ENCODE measurements around the gene MVD.

Gene MVD

DNA sequence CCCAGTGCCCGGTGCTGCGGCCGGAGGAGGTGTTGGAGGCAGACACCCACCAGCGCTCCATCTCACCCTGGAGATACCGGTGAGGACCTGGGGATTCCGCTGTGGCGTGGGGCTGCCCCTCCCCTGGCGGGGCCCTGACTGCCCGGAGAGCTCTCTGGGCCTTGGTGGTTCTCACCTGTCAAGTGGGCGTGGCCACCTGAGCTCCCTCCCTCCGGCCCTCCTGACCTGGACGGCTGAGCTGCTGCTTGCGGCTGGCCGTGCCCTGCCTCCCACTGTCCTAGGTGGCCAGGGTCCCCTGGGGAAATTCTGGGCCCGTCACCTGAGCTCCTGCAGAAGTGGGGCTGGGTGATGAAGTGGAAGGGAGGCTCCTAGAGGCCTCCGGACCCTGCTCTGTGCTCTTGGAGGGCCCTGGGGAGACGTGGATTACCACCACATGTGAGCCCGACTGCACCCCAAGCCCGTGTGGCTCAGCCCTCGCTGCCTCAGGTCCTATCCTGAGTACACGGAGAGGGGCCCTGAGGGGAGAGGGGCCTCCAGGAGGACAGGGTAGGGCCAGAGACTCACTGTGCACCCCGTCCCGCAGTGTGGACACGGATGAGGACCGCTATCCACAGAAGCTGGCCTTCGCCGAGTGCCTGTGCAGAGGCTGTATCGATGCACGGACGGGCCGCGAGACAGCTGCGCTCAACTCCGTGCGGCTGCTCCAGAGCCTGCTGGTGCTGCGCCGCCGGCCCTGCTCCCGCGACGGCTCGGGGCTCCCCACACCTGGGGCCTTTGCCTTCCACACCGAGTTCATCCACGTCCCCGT is 23.5 kb downstream of the MVD start:
- no peak for DNase-seq

GRCh38 chr16:88638323-88639230 is 24.3 kb downstream of the MVD start, which contains the start of gene IL17C:
Gene IL17C, plus strand, starts transcription at chr16:88638572. Its CDS starts 70 bp downstream, at chr16:88638642.
- peak; percentile 18 for DNase-seq

DNA sequence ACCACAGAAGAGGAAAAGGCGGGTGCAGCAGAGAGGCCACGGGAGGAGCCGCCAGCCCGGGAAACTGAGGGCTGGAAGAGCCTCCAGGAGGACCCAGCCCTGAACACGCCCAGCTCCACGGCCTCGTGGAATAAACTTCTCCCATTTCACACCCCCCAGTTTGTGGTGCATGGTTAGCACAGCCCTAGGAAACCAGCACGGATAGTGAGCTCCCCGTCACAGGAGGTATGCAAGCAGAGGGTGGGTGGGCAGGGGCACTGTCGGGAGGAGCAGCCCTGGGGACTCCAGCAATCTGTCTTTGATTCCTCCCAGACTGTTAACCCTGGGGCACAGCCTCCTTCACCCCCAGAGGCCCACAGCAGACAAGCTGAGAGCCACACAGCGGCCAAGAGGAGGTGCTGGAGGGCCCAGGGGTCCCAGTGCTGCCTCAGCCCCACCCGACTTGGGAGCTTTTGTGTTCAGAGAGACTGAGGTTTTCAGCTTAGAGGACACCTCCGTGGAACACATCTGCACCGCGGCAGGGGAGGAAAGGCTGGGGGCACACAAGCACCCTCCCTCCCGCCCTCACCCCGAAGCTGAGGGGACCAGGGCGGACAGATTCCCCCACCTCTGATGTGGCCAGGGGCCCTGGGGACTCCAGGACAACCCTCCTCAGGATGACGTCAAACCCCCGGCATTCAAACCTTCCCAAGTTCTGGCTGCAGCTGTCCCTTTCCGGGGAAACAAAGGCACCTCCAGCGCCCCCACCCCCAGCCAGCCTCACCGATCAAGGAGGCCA is 26.2 kb downstream of the MVD start:
- no peak for DNase-seq

DNA sequence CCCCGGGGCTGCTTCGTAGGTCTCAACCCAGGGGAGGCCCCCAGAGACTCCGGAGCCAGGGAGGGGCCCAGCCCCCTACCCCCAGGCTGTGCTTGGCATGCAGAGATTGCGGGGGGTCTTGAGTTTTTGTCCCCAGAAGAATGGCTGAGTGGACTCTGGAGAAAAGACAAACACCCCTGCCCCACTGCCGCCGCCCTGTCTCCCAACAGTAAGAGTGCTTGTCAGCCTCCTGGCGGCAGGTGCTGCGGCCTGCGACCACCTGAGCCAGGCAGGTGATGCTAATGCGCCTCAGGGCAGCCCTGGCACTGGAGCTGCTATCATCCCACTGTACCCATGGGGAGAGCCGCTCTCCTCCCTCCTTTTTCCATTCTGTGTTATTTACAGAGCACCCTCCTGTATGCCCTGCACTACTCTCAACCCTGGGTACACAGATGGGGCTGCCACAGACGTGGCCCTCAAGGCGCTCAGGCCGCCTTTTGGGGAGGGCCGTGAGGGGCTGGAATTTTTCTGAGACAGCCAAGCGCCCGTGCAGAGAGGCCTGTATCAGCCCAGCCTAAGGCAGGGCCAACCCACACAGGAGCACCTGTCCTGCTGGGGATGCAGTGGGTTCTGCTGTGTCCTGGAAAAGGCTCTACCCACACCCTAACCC is 27.1 kb downstream of the MVD start:
- DNase-seq: no peak

GRCh38 chr16:88634994-88635670 is 27.8 kb downstream of the MVD start:
- no peak for DNase-seq

DNA sequence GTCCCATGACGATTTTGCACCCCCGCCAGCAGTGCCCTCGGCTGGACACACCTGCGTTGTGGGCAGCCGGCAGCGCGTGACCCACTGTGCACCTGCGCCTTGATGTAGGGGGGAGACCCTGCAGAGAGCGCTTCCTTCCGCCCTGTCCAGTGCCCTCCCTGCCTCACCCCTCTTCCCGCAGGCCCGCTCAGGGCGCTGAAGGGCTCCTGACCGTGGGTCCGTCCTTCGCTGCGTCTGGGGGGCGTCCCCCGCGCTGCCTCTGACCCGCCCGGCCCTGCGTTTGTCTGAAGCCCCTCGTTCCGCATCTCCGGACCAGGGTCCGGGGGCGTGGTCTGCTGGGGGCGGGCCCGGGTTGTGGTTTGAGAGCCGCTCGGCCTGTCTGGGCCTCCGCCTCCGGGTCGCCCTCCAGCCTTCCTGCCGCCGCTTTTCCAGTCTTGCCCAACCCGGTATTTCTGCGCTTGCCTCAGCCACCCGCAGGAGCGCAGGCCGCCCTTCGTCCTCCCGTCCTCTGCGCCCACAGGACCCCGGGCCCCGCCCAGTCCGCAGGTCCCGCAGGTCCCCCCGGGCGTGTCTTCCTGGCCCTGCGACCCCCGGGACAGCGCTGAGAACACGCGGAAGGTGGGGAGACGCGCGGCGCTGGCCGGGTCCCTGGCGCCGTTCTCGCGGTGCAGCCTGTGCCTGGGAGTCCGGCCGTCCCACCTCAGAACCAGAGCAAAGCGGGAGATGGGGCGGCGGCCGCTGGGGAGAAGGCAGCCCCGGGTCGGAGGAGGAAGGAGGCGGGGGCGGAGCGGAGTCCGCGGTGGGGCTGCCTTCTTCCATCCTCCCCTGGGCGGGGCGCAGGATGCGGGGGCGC is 28.5 kb downstream of the MVD start:
- DNase-seq: no peak

GRCh38 chr16:88633684-88634140 is 29.2 kb downstream of the MVD start:
- no peak for DNase-seq

DNA sequence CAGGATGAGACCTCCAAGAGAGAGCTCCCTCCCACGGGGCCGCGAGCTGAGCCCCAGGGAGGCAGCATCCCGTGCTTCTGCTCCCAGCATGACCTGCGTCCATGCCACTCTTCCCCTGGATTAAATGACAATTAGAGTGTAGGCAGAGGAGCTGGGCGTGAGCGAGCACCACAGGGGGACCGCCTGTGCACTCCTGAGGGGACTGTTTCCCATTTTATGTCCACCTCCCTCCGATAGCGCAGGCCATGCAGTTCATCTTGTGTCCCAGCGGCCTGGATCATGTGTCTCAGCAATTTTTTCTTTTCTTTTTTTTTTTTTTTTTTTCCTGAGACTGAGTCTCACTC is 30.3 kb downstream of the MVD start:
- DNase-seq: no peak

DNA sequence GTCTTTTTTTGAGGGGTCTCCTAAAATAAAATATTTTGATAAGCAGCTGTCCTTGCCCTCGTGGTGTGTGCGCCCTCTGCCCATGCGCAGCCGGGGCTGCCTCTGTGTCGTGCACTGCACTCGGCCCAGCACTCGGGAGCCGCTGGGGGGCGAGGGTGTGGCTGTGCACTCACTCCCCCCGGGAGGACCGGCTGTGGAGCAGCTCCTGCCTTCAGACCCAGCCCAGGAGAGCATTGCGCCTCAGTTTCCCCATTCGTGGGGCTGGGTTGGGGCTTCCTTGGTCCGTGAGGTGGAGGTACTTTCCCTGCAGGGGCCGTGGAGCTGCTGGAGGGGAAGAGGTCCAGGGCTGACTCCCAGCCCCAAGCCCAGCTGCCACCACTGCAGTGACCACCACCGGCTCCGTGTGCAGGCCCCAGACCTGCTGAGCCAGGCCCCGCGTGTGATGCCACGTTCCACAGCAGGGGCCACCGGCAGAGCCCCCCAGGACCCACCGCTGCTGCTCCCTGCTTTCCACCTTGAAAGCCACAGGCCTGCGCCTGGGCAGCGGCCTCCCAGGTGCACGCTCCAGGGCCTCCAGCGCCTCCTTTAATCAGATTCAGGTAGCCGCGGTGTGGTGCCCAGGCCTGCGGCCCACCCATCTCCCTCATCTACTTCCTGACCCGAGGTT is 30.8 kb downstream of the MVD start:
- no peak for DNase-seq

GRCh38 chr16:88631384-88631783 is 31.5 kb downstream of the MVD start:
- no peak for DNase-seq

DNA sequence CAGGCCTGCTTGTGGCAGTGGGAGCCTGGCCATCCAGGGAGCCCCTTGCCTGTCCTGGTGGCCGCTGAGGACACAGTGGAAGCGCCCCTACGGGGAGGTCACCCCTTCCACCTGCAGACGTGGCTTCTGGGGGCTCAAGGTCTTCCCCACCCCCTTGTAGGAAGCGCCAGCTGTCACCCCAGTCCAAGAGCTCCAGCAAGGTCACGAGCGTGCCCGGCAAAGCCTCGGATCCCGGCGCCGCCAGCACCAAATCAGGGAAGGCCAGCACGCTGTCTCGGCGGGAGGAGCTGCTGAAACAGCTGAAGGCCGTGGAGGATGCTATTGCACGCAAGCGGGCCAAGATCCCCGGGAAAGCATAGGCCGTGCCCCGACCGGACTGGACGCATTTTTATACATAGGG is 31.9 kb downstream of the MVD start:
- no peak for DNase-seq

DNA sequence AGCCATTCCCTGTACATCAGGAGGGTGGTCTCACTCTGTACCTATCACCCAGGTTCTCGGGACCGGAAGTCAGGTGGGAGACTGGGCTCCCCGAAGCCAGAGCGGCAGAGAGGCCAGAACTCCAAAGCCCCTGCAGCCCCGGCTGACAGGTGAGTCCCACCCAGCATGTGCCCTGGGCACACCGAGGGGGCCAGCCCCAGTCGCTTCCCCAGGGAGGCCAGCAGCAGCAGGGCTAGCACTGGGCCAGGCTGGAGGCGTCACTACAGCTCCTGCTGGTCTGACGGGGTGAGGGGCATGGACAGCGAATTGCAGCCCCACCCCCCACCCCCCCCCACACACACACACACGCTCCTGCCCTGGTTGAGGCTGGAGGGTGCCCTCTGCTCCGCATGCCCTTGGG is 32.5 kb downstream of the MVD start:
- DNase-seq: no peak

GRCh38 chr16:88629835-88630234 is 33.1 kb downstream of the MVD start:
- DNase-seq: no peak

DNA sequence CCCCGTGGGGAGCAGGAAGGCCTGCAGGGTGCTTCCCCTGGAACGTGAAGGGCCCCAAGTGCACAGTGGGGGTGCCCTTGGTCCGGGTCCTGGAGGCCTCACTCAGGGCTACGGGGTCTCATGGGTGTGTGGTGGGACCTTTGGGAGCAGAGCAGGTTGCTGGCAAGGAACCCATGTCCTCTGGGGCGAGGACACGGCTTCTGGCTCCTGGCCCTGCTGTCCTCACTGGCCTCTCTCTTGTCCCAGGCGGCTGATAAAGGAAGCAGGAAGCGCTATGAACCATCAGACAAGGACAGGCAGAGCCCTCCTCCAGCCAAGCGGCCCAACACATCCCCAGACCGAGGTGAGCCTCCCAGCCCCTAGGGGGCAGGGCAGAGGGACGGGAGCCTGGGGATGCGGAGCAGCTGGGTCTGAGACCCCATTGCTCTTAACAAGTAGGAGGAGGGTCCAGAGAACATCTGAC is 34.3 kb downstream of the MVD start:
- DNase-seq: no peak

- DNase-seq: no peak
Observed at GRCh38 chr16:88627531-88628411, 35.1 kb downstream of the MVD start.

GRCh38 chr16:88626646-88627045 is 36.2 kb downstream of the MVD start:
- no peak for DNase-seq

DNA sequence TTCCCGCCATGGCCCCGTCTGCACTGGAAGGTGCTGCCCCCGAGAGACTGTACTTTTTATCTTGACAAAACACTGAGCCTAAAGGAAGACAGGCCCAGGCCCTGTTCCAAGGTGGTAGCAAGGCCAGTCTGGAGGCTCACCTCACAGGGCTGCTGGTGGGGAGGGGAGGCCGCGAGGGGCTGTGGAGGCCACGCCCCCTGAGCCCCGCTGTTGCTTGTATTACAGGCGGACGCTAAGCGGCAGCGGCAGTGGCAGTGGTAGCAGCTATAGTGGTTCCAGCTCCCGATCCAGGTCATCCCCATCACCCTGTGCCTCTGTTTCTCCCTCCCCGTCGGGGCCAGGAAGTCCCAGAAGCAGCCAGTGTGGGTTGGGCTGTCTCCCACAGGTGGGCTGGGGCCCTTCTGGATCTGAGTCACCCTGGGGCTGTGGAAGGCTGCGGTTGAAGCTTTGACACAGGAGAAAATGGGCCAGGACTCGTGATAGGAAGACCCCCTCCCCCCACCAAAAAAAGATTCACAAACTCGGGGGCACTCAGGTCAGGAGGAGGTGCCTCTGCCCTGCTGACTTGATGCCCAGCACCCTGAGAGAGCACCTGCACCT is 37.8 kb downstream of the MVD start:
- no peak for DNase-seq

GRCh38 chr16:88624481-88624880 is 38.4 kb downstream of the MVD start:
- no peak for DNase-seq

DNA sequence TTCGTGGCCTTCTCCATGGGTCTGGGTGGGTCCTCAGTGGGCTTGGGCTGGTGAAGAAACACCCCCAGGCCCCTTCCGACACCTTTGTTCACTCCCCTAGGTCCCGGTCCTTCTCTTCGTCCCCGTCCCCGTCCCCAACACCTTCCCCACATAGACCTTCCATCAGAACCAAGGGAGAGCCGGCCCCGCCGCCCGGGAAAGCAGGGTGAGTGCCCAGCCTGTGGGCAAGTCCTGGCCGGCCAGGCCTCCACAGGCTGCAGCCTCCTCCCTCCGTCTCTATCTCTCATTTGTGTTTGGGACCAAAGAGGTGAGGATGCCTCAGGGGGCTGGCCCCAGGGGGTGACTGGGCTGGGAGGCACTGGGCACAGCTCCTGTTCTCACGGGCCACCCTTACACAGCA is 39.0 kb downstream of the MVD start:
- no peak for DNase-seq

All from NCI-H1092 treated with DMSO at 0.1 percent for 48 hours (cell line).